22Rv1 (cell line): ENCODE measurements around the gene GPR84.

Source experiments
- H3K27ac ChIP-seq: fragments of 450-650 bp; 2 replicates; pipeline ENCODE4 v1.5.1; 2017
- CTCF ChIP-seq: fragments of 450-650 bp; IDR thresholded peaks from 2 replicates; pipeline ENCODE4 v1.5.1; 2017; ENCODE audit warnings: mild to moderate bottlenecking
- ZFX ChIP-seq: fragments of 450-650 bp; IDR thresholded peaks from 2 replicates; pipeline ENCODE4 v1.6.1; 2017; ENCODE audit warnings: antibody characterized with exemption, borderline replicate concordance

The GPR84 gene

GRCh38 chr12:54395545-54395944 lies 31.3 kb upstream of the GPR84 start:
- H3K27ac ChIP-seq, result no peak overlapping the region
- TF ChIP-seq CTCF, result no peak
- TF ChIP-seq ZFX, result no peak

GRCh38 chr12:54394986-54395385 lies 30.7 kb upstream of the GPR84 start:
- no peak overlapping the region for H3K27ac ChIP-seq
- TF ChIP-seq CTCF (no peak), ZFX (no peak)

- TF ChIP-seq ZFX (no peak), CTCF (peak; percentile 93)
- H3K27ac ChIP-seq, result no peak overlapping the region
These were observed 30.0 kb upstream of the GPR84 start for GRCh38 chr12:54394281-54394719.

GRCh38 chr12:54393743-54394142 lies 29.5 kb upstream of the GPR84 start:
- no peak overlapping the region for H3K27ac ChIP-seq
- TF ChIP-seq ZFX (no peak), CTCF (no peak)

- no peak overlapping the region for H3K27ac ChIP-seq
These were observed 28.9 kb upstream of the GPR84 start for GRCh38 chr12:54393207-54393609.

GRCh38 chr12:54392485-54393206 lies 28.4 kb upstream of the GPR84 start:
- TF ChIP-seq CTCF, result no peak
- TF ChIP-seq ZFX, result no peak
- H3K27ac ChIP-seq, result no peak overlapping the region

More at GRCh38 chr12:54393207-54393609, 28.9 kb upstream of the GPR84 start:
- TF ChIP-seq CTCF (no peak), ZFX (no peak)

GRCh38 chr12:54390668-54391551 lies 26.6 kb upstream of the GPR84 start:
- peak overlapping the region; percentile 99 for H3K27ac ChIP-seq
- no peak for TF ChIP-seq ZFX
- TF ChIP-seq CTCF, result peak; percentile 45
